Measurements from ENCODE around the gene PRRT2.

PRRT2 gene

DNA sequence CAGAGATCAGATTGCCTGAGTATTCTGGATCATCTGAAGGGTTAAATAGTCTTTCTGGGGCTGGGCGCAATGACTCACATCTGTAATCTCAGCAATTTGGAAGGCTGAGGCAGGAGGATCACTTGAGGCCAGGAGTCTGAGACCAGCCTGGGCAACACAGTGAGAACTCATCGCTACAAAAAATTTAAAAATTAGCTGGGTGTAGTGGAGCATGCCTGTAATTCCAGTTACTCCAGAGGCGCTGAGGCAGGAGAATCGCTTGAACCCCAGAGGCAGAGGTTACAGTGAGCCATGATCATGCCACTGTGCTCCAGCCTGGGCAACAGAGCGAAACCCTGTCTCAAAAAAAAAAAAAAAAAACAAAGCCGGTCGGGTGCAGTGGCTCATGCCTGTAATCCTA, 23.9 kb downstream of the PRRT2 start:
- no peak for DNase-seq

DNA sequence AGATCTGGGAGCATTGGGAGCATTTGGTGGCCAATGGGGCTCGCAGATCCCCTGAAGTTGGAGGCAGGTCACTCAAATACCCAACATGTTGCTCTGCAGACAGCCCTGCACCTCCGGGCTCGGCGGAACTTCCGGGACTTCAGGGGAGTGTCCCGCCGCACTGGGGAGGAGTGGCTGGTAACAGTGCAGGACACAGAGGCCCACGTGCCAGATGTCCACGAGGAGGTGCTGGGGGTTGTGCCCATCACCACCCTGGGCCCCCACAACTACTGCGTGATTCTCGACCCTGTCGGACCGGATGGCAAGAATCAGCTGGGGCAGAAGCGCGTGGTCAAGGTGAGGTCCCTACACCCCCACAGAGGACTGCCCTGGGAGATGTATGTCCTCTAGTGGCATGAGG, 24.6 kb downstream of the PRRT2 start:
- no peak for DNase-seq

DNA sequence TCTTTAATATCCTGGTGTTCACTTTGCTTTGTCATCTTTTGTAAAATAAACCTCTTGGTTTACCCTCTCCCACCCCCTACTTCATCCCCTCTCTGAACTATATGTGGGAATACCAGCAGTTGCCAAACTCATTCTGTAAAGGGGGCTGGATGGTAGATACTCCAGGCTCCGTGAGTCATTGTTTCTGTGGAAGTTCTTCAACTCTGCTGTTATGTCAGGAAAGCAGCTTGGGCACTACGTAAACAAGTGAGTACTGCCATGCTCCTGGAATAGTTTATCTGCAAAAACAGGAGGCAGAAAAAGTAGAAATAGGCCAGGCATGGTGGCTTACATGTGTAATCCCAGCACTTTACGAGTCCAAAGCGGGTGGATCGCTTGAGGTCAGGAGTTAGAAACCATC, 25.8 kb downstream of the PRRT2 start:
- no peak for DNase-seq

DNA sequence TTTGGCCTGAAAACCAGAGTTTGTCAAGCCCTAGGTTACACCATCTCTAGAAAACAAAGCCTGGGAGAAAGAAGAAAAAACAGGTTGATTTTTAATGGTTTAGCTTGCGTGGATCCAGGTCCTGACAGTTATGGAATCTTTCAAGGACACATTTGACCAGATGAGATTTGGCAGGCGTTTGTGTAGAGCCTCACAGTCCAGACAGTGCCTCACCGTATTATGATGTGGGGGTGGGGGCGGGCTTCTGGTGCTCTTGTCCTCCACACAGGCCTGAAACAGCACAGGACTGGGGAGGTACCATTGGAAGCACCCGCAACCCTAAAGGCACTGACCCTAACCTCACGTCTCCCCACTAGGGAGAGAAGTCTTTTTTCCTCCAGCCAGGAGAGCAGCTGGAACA, 27.8 kb downstream of the PRRT2 start:
- DNase-seq: no peak

DNA sequence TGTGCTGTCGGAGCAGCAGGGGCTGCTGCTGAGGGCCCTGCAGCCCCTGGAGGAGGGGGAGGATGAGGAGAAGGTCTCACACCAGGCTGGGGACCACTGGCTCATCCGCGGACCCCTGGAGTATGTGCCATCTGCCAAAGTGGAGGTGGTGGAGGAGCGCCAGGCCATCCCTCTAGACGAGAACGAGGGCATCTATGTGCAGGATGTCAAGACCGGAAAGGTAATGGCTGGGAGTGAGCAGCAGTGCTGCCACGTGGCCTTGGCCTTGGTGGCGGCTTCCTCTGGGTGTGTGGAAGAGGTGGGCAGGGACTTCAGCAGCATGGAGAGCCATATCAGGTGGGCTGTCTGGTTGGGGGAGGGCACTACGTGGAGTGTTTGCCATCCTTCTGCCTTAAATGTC, 28.2 kb downstream of the PRRT2 start:
- DNase-seq: no peak

DNA sequence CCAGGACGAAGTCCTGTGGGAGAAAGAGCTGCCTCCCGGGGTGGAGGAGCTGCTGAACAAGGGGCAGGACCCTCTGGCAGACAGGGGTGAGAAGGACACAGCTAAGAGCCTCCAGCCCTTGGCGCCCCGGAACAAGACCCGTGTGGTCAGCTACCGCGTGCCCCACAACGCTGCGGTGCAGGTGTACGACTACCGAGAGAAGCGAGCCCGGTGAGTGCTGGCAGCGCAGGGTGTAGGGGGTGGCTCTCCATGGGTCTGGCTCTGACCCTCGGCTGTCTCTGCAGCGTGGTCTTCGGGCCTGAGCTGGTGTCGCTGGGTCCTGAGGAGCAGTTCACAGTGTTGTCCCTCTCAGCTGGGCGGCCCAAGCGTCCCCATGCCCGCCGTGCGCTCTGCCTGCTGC, 29.6 kb downstream of the PRRT2 start:
- DNase-seq: no peak

DNA sequence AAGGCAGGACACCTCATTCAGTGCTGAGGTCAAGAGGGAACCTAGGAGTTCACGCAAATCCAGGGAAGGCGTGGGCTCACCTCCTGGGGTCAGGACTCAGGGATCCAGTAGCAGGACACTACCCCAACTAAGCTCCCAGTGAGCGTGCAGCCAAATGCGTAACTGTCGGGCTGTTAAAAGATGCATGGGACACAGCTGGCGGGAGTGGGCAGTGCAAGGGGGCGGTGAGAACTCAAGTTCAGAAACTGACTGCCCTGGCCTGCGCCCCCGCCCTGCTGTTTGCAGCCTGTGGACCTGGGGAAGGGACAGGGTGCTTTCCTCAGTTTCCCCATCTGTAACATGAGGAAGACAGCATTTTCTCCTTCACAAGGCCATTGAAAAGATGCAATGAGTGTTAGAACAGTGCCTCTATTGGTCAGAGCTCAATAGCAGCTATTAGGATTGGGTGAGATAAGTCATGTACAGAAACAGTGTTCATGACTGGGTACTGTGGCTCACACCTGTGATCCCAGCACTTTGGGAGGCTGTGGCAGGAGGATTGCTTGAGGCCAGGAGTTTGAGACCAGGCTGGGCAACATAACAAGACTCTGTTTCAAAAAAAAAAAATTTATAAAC, 30.8 kb downstream of the PRRT2 start:
- no peak for DNase-seq

DNA sequence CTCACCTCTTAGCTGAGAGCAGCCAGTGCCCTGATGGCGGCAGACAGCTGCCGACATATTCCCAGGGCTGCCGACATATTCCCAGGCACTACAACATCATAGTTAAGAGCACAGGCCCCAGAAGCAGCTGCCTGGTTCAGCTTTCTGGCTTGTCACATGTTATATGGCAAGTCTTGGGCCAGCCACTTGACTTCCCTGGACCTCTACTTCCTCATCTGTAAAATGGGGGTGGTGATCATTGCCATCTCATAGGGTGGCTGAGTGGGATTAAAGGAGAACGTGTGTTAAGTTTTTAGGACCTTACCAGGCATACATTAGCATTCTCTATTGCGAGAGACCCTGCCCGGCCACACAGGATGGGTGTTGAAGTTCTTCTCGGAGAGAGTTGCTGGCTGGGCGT, 31.9 kb downstream of the PRRT2 start:
- no peak for DNase-seq

DNA sequence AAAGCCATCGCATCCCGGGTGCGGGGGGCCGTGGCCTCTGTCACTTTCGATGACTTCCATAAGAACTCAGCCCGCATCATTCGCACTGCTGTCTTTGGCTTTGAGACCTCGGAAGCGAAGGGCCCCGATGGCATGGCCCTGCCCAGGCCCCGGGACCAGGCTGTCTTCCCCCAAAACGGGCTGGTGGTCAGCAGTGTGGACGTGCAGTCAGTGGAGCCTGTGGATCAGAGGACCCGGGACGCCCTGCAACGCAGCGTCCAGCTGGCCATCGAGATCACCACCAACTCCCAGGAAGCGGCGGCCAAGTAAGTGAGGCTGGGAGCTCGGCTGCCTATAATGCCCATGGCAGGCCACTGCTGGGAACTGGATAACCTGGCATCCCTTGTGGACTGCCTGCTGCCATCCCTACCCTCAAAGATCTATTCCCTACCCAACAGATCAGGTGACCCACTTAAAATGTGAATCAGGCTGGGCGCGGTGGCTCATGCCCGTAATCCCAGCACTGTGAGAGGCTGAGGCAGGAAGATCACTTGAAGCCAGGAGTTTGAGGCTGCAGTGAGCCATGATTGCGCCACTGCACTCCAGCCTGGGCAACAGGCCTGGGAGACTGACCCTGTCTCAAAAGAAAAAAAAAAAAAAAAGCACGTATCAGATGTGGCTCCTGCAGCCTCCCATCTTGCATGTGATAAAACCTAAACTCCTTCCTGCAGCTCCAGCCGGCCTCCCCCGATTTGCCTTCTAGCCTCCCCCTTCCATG, 32.8 kb downstream of the PRRT2 start:
- DNase-seq: no peak

DNA sequence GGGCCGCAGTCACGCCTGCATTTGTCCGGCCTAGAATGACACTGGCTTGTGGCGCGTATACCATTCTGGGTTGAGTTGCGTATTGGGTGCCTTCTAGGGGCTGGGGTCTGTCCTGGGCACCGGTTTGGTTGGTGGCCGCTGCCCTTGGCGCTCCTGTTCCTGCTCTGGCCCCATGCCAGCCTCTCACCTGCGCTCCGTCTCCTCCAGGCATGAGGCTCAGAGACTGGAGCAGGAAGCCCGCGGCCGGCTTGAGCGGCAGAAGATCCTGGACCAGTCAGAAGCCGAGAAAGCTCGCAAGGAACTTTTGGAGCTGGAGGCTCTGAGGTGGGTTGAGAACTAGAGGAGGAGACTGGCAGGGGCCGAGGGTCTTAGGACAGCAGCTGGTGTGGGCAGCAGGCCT, 33.7 kb downstream of the PRRT2 start:
- no peak for DNase-seq

DNA sequence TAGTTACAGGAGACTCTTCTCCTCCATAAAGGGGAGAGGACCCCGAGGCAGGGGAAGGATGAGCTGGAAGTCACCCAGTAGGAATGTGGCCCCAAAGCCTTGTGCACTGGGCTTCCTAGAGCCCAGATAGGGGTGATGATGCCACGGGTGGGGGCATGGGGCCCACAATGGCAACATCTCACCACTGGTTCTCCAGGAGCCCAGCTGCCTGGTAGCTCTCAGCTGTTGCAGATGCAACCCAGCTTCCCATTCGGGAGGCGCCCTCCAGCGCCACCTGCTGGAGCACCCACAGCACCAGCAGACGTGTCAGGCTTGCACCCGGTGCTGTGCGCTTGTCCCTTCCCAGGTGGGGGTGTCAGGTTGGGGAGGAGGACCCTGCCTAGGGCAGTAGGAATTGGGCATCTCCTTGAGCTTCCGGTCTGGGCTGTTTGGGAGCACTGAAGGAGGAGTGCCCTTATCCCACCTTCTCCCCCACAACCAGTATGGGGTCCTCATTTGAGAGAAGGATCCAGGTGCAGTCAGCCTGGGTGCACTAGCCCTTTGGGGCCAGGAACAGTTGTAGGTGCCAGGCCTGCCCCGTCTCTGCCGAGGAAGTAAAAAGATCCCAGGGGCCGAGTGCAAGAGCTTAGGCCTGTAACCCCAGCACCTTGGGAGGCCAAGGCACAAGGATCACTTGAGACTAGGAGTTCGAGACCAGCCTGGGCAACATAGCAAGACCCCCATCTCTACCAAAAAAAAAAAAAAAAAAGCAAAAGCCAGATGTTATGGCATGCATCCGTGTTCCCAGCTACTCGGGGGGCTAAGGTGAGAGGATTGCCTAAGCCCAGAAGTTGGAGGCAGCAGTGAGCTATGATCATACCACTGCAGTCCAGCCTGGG, 36.7 kb downstream of the PRRT2 start:
- peak; percentile 66 for DNase-seq

DNA sequence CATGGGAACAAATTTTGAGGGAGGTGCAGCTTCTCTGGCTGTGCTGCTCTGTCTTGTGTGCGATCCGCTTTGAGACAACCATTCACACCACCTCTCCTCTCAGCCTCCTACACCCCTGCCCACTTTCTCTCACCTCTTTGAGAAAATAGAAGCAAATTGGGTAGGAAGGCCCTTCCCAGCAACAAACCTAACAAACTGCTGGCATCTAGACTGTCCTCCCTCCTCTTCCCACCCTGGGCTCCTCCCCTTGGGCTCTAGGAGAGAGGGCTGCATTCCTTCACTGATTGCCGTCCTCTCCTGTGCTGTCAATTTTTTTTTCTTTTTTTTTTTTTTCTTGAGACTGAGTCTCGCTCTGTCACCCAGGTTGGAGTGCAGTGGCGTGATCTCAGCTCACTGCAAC, 37.5 kb downstream of the PRRT2 start:
- DNase-seq: no peak

DNA sequence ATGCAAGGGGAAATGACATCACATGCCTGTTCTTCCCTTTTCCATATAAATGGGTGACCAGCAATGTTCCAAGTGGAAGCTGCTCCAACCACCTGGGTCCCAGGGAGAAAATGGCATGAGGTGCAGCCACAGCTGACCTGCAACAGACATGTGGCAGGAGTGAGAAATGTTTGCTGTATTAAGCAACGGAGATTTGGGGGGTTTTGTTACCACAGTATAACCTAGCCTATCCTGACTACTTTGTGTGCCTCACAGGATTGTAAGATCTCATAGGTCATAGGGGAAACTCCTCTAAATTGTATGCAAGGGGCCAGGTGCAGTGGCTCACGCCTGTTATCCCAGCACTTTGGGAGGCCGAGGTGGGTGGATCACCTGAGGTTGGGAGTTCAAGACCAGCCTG, 39.0 kb downstream of the PRRT2 start:
- no peak for DNase-seq

DNA sequence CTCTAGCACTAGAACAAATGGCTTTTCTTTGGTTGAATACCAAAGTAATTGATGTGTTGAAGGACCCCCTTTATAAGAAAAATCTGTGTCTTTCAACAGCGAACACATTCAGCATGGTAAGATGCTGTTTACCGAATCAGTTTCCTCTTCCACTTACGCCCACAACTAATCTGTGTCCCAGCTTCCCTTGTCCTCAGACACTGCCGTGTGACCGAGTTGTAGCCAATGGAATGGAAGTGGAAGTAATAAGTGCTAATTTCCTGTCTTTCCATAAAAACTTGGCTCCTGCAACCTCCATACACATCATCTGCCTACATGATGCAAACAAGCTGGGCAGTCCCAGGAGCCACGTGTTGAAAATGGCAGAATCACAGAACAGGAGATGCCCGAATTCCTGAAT, 40.7 kb downstream of the PRRT2 start:
- no peak for DNase-seq

DNA sequence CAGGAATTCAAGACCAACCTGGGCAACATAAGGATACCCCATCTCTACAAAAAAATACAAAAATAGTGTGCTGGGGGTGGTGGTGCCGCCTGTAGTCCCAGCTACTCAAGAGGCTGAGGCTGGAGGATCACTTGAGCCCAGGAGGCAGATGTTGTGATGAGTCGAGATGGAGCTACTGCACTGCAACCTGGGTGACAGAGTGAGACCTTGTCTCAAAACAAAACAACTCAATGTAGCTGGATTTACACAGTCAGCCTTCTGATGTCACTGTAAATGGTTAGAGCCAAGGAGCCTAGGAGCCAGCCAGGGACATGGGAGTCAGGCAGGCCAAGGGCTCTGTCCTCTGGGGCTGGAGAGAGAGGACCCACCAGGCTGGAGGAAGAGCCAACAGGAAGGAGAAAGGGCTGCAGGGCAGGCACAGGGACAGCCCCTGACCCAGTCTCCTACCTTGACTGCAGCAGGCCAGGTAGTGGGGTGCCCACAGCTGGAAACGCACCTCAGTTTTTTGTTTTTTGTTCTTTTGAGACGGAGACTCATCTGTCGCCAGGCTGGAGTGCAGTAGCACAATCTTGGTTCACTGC, 42.6 kb downstream of the PRRT2 start:
- no peak for DNase-seq

DNA sequence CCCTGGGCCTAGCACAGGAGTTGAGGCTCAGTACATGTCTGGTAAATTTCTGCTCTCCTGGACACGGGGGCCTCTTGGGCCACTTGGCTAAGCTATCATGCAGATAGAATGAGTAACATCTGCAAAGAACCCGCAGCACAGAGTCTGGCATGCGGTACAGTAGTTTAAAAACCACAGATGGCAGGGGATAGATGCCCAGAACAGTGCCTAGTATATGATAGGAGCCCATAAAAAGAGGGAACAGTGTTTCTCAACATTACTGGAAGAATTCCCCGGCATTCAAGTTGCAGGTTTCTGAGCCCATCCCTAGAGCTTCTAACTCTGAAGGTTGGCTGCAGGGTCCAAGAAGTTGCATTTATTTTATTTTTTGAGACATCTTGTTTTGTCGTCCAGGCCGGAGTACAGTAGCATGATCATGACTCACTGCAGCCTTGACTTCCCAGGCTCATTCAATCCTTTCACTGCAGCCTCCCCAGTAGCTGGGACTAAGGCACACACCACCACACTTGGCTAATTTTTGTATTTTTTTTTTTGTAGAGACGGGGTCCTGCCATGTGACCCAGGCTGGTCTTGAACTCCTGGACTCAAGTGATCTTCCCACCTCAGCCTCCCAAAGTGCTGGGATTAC, 45.3 kb downstream of the PRRT2 start:
- no peak for DNase-seq

DNA sequence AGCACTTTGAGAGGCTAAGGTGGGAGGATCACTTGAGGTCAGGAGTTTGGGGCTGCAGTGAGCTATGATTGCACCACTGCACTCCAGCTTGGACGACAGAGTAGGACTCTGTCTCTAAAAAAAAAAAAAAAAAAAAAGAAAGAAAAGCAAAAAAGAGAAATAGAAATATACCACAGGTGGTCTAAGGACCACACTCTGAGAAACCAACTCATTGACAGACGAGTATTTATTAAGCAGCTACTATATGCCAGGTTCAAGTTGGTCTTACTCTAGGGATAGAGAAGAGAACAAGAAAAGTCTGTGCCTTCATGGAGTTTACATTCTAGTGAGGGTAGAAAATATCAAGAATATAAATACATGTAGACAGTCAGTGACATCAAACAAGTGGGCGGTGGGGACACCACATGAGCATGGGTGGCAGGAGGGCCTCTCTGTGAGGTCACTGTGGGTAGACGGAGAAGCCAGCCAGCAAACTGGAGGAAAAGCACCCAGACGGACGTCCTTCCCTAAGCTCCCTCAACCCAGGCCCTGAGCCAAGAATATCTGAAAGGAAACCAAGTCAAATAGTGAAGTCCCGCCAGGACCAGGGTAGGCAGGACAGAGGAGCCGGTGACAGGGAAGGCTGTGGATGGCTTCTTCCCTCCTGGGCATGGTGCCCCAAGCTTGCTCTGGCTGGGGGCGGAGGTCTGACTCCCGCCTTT, 46.3 kb downstream of the PRRT2 start:
- DNase-seq: no peak

DNA sequence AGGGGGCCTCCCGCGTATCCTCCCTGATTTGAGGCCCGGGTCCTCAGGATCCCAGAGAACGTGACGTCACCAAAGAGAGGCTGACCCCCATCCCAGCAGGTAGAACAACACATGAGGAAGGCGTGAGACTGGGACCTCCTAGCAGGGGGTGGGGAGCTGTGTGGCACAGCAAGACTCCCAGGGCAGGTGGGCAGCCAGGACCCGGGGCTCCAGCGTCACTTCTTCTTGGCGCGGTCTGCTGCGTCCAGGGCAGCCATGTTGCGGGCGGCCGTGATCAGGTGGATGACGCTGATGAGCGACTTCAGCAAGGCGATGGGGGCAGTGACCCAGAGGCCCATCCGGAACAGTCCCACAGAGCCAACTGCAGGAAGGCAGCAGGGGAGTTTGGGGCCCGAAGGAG, 47.0 kb downstream of the PRRT2 start:
- no peak for DNase-seq

DNA sequence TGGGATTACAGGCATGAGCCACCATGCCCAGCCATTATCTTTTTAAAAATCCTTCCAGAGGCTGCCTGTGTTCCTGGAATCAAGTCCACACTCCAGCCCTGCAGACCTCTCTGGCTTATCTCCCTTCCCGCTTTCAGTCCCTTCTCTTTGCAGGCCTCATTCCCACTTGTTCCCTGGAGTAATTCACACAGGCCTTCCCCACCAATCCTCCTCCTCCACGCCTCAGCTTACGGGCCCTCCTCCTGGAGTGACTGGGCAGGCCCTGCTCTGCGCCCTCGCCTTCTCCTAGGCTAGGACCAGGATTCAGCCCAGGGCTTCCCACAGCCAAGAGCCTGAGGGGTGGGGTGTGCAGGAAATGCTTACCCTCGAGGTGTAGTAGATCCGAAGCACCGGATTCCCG, 48.2 kb downstream of the PRRT2 start:
- no peak for DNase-seq

DNA sequence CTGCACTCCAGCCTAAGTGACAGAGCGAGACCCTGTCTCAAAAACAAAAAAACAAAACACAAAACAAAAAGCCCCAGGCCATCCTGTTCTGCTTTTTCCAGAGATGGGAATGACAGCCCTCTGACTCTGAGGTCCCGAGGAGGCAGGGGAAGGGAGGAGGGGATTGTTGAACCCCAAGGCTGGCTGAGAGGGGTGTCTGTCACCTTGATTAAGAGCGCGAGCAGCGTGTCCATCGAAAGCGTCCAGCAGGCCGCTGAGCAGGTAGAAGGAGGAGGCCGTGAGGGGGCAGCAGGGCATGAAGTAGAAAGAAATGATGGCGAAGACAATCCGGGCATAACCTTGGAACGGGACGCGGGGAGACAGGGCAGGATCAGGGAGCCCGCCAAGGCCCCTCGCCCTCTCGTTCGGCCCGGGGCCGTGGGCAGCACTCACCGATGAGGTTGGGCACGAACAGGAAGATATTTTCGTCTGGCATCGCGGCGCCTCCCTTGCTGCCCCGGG, 50.4 kb downstream of the PRRT2 start:
- peak; percentile 3 for DNase-seq

DNA sequence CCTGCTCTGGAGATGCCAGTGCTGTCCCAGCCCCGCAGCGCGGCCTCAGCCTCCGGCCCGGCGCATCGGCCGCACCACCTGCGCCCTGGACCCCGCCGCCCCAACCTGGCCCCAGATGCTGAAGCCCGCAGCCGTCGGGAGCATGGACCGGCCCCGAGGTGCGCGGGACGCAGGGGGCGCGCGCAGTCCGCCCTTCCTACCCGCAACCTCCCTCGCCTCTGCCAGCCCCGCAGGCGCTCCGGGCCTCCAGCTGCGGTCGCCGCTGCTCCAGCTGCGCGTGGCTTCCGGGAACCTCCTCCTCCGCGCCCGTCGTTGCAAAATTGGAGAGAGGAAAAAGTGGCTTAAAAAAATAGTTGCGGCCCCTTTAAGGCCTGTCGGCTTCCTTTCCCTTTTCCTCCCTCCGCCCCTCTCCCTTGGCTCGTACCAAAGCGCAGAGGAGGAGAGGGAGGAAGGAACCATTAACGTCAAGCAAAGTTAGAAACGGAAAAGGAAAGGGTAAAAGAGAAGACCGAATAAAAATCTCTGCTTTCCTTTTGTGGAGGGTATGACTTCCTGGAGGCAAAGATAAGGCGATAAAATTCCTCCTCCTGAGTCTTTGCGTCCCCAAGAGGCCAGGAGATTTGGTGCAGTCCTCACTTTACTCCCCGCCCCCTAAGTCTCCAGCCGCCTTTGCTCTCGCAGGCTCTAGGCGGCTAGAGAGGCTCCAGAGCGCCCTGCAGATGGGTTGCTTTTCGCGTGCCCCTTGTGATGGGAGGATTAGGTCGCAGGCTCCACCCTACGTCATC, 51.1 kb downstream of the PRRT2 start, which contains the start of gene CDIPT:
Gene CDIPT, minus strand, starts transcription at position 343 of the 785 bp plus-strand sequence. CDS start 369 bp downstream, outside the sequence.
- DNase-seq: peak; percentile 88

All from activated effector memory CD4-positive, alpha-beta T cell treated with Interleukin-2 at 50 U/mL for 16 hours (primary cell).